Thoracic aorta (tissue), 2 donors: ENCODE measurements around the gene UTP3. TPM values are rescaled to one million over a fixed set of nuclear protein-coding genes. Genes with fewer than 3 reads are reported as not detected.

Experiments
- ATAC-seq: fragments of 150-250 bp; one replicate; pipeline ENCODE4 v1.8.0; 2017; ENCODE audit warnings: low read depth; ENCODE audit not compliant: insufficient number of reproducible peaks, low FRiP score
- DNase-seq: peaks from one replicate; pipeline ENCODE4 v3.0.0-alpha.2; 2020; ENCODE audit warnings: low spot score
- H3K27ac ChIP-seq, 2 donors: fragments of 200-600 bp; sonication (generic); 1 replicate in 1 of 2; 2 replicates in 1 of 2; pipeline ENCODE4 v1.5.1; 2016; ENCODE audit warnings: mild to moderate bottlenecking in 2 of 2, moderate library complexity in 2 of 2
- H3K27me3 ChIP-seq: fragments of 200-600 bp; sonication (generic); replicated peaks from 2 replicates; pipeline ENCODE4 v1.6.0; 2016; ENCODE audit warnings: mild to moderate bottlenecking; ENCODE audit not compliant: insufficient read depth
- H3K36me3 ChIP-seq: fragments of 200-600 bp; sonication (generic); one replicate; pipeline ENCODE4 v1.5.1; 2016
- H3K4me1 ChIP-seq, 2 donors: fragments of 200-600 bp; sonication (generic); 1 replicate in 1 of 2; 2 replicates in 1 of 2; pipeline versions ENCODE4 v1.5.1 to v1.6.0; 2016; ENCODE audit warnings: low read depth in 2 of 2, mild to moderate bottlenecking in 1 of 2; ENCODE audit not compliant: control insufficient read depth in 1 of 2
- H3K4me3 ChIP-seq: fragments of 200-600 bp; sonication (generic); 2 replicates; pipeline ENCODE4 v1.5.1; 2016; ENCODE audit warnings: mild to moderate bottlenecking
- H3K9me3 ChIP-seq: fragments of 200-600 bp; sonication (generic); 2 replicates; pipeline ENCODE4 v1.5.1; 2016
- CTCF ChIP-seq: fragments of 200-600 bp; sonication (generic); IDR thresholded peaks from one replicate; pipeline ENCODE4 v1.5.1; 2019; ENCODE audit warnings: antibody characterized with exemption
- total RNA-seq, 2 donors: library from RNA; depleted of rRNA; stranded (reverse); fragments of >200 nt; gene quantifications; one replicate each; pipeline versions ENCODE4 v1.1.0 to v1.2.3, GENCODE V29; 2016

UTP3 gene
- total RNA-seq, 2 donors from 2014 or later: 15.2 to 32.6 TPM

- no peaks in the 10 kb centered on the region for H3K27me3 ChIP-seq
- DNase-seq: no peak
- H3K27ac ChIP-seq: peak overlapping the region; percentile 94 to 97
- peaks cover 10 to 15% of the 10 kb centered on the region in 2 donors for H3K4me1 ChIP-seq
- peak overlapping the region; percentile 92 for H3K4me3 ChIP-seq
- no peak for ATAC-seq
- TF ChIP-seq CTCF: no peak
- no peaks in the 10 kb centered on the region for H3K9me3 ChIP-seq
- H3K36me3 ChIP-seq: no peaks in the 10 kb centered on the region
Observed at GRCh38 chr4:70703619-70704214, 15.4 kb downstream of the UTP3 start.

- peaks cover 10 to 15% of the 10 kb centered on the region in 2 donors for H3K4me1 ChIP-seq
- peak; percentile 86 for ATAC-seq
Observed at GRCh38 chr4:70704215-70704930, 16.0 kb downstream of the UTP3 start.

GRCh38 chr4:70704931-70705182, 16.5 kb downstream of the UTP3 start:
- H3K4me3 ChIP-seq: peak overlapping the region; percentile 92
- H3K36me3 ChIP-seq: no peaks in the 10 kb centered on the region
- TF ChIP-seq CTCF: no peak
- H3K27ac ChIP-seq: peak overlapping the region; percentile 94 to 97
- no peak for DNase-seq
- H3K9me3 ChIP-seq: no peaks in the 10 kb centered on the region
- peaks cover 10 to 15% of the 10 kb centered on the region in 2 donors for H3K4me1 ChIP-seq
- peak; percentile 42 for ATAC-seq
- no peaks in the 10 kb centered on the region for H3K27me3 ChIP-seq

More at GRCh38 chr4:70704215-70704930, 16.0 kb downstream of the UTP3 start:
- Histone ChIP-seq H3K4me3 (peak overlapping the region; percentile 92), H3K36me3 (no peaks in the 10 kb centered on the region), H3K9me3 (no peaks in the 10 kb centered on the region), H3K27me3 (no peaks in the 10 kb centered on the region), H3K27ac (peak overlapping the region; percentile 94 to 97)
- no peak for DNase-seq
- TF ChIP-seq CTCF: peak; percentile 33

GRCh38 chr4:70705183-70706043, 17.1 kb downstream of the UTP3 start:
- Histone ChIP-seq H3K4me3 (peak overlapping the region; percentile 92), H3K4me1 (peaks cover 10 to 15% of the 10 kb centered on the region in 2 donors), H3K36me3 (no peaks in the 10 kb centered on the region), H3K27me3 (no peaks in the 10 kb centered on the region), H3K27ac (peak overlapping the region; percentile 94 to 97), H3K9me3 (no peaks in the 10 kb centered on the region)
- peak; percentile 22 for TF ChIP-seq CTCF
- ATAC-seq (peak; percentile 48), DNase-seq (peak; percentile 38)

GRCh38 chr4:70706044-70706461, 17.7 kb downstream of the UTP3 start:
- Histone ChIP-seq H3K27ac (peak overlapping the region; percentile 94 to 97), H3K36me3 (no peaks in the 10 kb centered on the region), H3K4me1 (peaks cover 10 to 15% of the 10 kb centered on the region in 2 donors), H3K27me3 (no peaks in the 10 kb centered on the region), H3K9me3 (no peaks in the 10 kb centered on the region), H3K4me3 (peak overlapping the region; percentile 92)
- DNase-seq (no peak), ATAC-seq (no peak)
- no peak for TF ChIP-seq CTCF
